HEK293 (cell line): ENCODE measurements around the gene INTS14.

Source experiments
- HOXC10 ChIP-seq: sonication (generic); formaldehyde crosslinking; IDR thresholded peaks from 2 replicates; pipeline ENCODE4 v1.8.1; 2023; ENCODE audit warnings: mild to moderate bottlenecking, missing genetic modification reagents
- KLF9 ChIP-seq: fragments of 450-650 bp; formaldehyde crosslinking; IDR thresholded peaks from 2 replicates; pipeline ENCODE4 v1.5.1; 2016; ENCODE audit warnings: missing biosample characterization, missing genetic modification characterization, low read depth
- ZNF184 ChIP-seq: fragments of 450-650 bp; IDR thresholded peaks from 2 replicates; pipeline ENCODE4 v1.5.1; 2018; ENCODE audit warnings: missing biosample characterization, mild to moderate bottlenecking, missing genetic modification characterization
- ZSCAN16 ChIP-seq: fragments of 450-650 bp; formaldehyde crosslinking; IDR thresholded peaks from 2 replicates; pipeline ENCODE4 v1.5.1; 2016; ENCODE audit warnings: missing biosample characterization, missing genetic modification characterization
- TF ChIP-seq, protein P1 (sequence below): fragments of 450-650 bp; formaldehyde crosslinking; IDR thresholded peaks from 2 replicates; pipeline ENCODE4 v1.5.1; 2016; ENCODE audit warnings: missing biosample characterization, missing genetic modification characterization

DNA sequence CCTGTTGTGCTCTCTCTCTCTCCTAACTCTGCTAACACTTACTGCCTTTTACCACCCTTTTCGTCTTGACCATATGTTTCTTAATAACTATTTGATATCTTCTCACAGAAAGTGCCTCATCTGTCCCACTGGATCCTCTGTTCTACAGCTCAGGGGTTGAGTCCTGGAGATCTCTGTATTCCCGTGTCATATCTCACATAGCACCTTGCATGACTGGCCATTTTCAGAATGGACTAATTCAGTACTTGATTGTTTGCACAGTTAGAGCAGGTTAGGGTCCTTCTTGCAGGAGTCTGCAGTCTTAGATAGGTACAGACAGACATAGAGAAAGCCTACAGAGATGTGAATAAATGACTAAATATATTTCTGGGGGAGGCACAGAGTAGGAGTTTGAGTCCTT is 59.7 kb downstream of the INTS14 start:
- TF ChIP-seq, protein P1, sequence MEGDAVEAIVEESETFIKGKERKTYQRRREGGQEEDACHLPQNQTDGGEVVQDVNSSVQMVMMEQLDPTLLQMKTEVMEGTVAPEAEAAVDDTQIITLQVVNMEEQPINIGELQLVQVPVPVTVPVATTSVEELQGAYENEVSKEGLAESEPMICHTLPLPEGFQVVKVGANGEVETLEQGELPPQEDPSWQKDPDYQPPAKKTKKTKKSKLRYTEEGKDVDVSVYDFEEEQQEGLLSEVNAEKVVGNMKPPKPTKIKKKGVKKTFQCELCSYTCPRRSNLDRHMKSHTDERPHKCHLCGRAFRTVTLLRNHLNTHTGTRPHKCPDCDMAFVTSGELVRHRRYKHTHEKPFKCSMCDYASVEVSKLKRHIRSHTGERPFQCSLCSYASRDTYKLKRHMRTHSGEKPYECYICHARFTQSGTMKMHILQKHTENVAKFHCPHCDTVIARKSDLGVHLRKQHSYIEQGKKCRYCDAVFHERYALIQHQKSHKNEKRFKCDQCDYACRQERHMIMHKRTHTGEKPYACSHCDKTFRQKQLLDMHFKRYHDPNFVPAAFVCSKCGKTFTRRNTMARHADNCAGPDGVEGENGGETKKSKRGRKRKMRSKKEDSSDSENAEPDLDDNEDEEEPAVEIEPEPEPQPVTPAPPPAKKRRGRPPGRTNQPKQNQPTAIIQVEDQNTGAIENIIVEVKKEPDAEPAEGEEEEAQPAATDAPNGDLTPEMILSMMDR, result no peak
- TF ChIP-seq ZSCAN16 (tag by site-specific recombination) (no peak), HOXC10 (CRISPR knock-in tag) (no peak), ZNF184 (tag by site-specific recombination) (no peak), KLF9 (no peak)
